ENCODE measurements around the gene CCDC85A.
"Not testable (repeated sequence)": the region's sequence is repeated elsewhere in the genome, so short reads cannot be mapped to it uniquely, and the experiment has no call there.

The CCDC85A gene

DNA sequence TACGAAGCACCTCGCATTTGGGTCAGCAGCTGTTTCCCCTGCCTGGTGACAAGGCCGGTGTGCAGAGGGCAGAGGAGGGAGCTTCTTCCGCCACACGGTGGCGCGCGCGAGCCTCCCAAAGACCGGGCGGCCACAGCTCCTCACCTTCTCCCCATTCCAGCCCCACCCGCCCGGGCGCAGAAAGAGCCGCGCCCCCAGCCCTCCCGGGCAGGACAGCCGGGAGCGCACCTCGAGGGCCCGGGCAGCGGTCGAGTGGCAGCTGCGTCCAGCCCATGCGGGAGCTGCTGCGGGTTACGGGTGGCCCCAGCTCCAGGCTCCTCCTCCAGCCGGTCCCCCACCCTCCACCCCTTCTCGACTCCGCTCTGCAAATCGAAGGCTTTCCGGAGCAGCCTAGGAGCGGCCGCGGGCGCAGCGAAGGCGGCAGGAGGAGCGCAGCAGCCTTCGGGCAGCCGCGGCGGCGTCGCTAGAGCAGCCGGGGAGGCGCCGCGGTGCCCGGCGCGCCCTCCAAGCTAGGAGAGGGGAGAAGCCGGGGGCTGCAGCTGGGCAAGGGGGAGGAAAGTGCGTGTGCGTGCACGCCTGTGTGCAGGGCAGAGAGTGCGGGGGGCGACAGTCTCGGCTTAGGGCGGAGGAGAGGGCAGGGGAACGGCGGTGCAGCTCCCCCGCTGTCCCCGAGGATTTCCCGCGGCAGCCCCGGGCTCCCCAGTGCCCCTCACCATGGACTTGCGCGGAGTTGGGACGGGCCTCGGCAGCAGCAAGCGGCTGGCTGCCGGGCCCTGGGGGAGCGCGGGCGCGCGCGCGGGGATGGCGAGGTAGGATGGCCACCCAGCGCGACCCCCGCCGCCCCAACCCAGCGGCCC lies at the start of gene CCDC85A:
Gene CCDC85A (plus strand): TSS at position 348 of the 857 bp plus-strand sequence. CDS start 635 bp downstream, outside the sequence.
- DNase-seq, result peak; percentile 83

DNA sequence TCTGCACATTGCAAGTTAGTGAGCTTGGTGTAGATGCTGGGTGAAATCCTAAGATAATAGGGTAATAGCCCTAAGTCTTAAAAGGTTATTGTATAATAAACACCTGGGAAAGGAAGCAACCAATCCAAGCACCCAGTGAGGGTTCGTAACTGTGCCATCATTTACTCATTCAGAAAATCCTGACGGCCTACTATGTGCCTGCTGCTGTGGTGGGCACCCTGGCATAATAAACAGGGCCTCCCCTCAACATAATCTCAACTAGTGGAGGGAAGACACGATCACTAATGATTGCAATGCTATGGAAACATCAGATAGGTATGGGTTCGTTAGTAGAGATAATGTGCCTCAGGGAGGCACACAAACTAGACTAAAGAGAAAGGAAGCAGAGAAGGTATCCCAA lies 48.9 kb upstream of the CCDC85A start:
- DNase-seq, result no peak

DNA sequence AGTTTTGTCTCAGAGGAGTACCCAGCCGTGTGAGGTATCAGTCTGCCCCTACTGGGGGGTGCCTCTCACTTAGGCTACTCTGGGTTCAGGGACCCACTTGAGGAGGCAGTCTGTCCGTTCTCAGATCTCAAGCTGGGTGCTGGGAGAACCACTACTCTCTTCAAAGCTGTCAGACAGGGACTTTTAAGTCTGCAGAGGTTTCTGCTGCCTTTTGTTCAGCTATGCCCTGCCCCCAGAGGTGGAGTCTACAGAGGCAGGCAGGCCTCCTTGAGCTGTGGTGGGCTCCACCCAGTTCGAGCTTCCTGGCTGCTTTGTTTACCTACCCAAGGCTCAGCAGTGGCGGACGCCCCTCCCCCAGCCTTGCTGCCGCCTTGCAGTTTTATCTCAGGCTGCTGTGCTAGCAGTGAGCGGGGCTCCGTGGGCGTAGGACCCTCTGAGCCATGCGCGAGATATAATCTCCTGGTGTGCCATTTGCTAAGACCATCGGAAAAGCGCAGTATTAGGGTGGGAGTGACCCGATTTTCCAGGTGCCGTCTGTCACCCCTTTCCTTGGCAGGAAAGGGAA lies 41.2 kb upstream of the CCDC85A start:
- not testable (repeated sequence) for DNase-seq

DNA sequence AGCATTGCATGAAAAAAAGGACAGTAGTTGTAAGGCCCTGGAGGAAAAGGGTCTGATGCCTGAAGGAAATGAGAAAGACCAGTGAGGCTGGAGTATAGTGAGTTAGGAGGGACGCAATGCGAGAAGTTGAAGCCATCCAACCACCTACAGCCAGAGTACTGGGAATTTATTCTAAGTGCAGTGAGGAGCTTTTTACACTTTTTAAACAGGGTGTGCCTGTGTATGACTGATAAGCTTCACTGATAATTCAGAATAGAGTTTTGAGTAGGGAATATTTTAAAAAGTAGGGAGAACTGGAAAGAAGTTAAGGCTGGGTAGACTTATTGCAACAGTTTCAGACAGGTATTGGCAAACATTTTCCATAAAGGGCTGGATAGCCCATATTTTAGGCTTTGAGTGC lies 35.9 kb upstream of the CCDC85A start:
- DNase-seq, result no peak

DNA sequence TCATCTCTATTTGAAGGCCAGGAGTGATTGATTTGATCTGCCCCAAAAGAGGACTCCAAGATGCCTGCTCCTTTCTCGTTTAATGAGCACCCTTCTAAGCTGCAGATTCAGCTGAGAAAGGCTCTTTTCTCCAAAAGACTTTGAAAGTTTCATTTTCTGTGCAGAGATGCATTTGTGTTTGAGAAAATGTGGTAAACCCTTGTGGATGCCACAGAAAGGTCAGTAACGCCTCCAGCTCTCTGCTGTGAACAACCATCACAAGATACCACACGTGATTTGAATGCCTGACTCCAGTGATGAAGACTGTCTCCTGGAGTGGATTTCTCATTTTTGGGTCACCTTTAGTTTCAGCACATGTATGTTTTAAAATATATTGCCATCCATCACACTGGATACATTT lies 35.0 kb upstream of the CCDC85A start:
- no peak for DNase-seq

DNA sequence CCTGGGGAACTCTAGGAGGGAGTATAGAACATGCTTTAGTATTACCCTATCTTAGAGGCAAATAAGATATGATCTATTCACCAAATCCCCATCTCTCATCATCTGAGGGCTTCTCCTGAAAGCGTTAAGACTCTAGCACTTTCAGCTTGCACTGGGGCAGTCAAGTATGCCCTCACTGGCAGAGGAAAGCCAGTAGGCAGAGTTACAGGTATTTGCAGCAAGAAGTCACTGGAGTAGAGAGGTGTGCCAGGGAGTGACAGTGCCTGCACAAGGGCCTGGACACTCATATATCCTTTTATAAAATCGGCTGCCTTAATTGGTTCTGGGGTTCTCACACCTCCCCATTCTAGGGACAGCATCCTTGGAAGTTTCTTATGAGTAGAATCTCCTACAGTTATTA lies 31.9 kb upstream of the CCDC85A start:
- DNase-seq, result no peak

DNA sequence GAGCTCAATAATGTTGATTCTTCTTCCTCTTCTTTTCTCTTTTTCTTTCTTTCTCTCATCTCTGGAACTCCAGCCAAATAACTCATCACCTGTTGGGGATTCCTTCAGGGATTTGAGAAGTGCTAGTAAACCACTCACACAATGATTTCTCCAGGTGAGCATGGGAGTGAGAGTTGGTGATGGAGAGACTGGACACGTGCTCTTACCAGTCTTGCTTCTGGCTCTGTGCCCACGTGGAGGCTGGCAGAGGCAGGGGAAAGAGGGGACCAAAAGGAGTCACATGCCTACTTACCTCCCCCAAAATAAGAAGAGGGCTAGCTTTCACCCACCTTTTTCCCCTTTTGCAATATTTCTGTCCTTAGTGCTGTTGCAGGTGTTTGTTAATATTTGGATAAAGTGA lies 28.6 kb upstream of the CCDC85A start:
- no peak for DNase-seq

DNA sequence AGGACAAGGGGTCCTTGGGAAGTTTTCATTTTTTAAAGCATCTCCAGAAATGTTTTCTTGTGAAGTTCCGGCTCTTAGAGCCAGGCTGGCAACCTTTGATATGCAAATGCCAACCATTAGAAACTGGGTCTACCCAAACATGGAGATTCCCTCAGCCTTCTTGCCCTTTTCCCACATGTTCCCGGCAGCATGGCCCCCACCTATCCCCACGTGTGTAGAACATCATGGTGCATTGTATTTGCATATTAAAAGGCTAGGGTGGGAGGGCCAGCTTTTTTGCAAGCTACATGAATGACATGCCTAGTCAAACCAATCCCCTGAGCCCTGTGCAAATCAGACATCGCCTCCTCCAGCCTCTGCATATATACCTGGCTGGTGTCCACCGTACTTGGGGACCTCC lies 23.9 kb upstream of the CCDC85A start:
- DNase-seq, result not testable (repeated sequence)

DNA sequence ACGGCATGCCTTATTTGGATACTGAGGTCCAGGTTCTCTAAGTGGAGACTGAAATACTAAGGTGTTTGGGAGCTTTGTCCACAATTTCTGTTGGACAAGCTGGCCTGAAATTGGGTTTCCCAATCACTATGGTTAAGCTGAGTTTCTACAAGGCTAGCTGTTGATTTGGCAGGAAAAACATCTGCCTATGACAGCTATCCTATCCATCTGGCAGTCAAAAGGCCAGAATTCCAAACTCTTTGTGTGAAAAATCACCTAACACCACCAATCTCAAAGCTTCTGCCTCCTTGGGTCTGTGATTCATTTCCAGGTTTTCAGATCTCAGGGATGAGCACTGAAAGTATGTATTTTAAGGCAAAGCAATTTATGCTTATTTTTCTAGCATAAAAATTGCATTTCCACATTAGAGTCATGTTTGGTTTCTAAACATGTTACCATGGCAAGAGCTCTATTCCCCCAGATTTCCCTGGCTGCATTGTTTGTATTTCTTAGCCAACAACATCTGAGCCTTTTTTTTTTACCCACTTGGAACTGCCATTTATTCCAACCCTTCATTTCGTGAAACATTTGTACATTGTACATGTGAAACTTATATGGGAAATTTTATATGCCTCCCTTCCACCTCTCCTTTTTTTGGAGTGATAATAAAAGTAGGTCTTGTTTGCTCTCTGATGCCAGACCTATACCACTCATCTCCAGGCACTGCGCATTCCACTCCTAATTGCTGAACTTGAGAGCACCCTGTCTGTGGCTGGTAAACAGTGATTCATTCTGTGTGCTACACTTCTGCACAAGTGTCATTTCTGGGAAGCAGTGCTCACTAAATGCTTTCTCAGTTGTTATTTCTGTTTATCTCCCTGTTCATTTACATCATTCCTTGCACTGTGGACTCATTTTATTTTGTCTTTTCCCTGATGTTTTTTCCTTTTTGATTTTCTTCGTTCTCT lies 15.9 kb upstream of the CCDC85A start:
- no peak for DNase-seq

DNA sequence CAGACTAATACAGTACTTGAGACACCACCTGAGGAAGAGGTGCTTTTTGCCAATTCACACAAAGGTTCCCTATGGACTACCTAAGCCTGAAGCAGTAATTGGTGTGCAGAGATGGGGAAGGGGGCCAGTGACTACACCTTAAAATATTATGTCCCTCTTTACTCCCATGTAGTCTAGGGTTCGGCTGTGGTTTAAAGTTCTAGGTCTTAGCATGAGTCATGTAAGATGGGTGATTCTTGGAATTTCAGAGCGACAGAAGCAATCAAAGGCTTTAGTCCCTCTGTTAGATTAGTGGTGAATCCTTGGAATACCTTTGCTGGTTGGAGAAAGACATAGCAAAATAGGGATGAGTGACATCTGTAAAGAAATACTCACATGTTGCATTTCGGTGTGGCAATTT lies 14.3 kb upstream of the CCDC85A start:
- DNase-seq, result no peak

DNA sequence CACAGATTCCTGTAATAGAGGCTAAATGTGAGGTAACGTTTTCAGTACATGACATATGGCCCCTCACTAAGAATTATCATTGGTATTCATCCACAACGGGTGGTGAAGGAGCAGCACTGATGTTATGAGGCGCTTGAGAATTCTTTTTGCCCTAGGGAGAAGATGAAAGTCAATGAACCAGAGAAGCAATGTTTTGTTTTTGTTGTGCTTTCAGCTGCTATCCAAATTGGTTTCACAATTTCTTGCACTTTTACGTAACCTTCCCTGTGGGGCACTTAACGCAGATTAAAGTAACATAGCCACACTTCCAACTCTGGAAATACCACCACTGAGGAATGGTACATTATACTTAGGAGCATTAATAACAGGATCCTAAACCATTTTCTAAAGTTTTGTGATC lies 13.3 kb upstream of the CCDC85A start:
- DNase-seq, result no peak

DNA sequence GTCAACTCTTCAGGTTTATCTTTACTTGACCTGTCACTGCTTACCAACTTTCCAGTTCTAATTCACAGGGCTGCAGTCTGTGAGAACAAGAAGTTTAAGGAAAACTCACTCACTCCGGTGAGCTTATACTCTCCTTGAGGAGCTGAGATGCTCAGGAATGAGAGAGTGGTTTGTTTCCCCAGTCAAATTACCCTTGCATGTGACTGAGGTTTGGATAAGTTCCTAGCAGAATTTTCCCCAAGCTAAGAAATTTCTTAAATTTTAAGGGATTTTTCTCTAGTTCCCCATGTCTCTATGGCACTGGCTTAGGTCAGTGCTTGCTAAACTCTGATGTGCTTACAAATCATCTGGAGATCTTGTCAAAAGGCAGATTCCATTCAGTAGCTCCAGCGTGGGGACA lies 12.8 kb upstream of the CCDC85A start:
- DNase-seq, result no peak

DNA sequence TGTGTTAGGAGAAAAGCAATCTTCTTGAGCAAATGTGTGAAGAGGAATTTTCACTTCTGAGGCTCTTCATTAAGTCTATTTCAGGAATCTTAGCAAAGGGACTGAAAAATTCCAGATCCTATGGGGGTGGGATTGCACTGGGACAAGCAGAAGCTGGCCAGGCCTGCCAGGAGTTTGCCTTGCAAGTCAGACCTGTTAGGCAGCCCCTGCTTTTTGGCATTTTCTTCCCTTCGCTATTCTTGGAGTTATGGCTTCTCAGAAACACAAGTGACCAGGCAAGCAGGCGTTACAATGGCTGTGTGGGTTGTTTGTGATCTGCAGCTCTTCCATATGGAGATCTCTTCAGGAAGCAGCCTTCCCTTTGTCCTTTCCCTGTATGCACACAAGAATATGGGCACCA lies 8.0 kb upstream of the CCDC85A start:
- DNase-seq, result no peak

DNA sequence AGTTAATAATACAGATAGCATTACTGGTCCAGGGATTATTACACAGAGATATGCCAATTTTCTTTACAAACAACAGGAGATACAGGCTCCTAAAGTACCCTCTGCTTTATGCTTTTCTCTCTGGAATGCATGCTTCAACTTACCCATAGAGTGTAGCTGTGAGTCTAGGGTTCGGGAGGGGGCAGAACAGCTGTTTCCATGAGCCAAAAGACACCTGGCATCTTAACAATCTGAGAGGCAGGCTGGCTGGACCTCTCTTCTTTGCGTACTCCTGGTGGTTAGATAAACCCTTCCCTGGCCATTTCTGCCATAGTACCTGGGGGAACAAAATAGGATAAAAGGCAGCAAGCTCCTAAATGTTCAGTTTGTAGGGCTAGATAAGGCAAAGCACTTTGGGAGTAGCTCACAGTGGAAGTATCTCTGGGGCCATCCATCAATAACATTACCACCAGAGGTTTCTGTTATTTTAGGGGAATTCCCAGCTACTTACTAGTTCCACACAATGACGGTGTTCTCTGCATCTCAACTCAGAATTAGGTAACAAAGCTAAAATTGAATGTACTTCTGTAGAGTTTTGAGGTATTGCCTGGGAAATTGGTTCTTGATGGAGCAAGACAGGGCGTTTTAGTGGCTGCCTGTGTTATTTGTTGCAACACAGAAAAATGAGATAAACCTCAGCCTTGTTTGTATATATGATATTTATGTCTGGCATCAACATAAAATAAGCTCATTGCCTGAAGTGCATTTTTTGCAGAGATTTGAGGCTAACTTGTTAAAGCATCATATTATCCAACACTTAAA lies 6.2 kb upstream of the CCDC85A start:
- no peak for DNase-seq

DNA sequence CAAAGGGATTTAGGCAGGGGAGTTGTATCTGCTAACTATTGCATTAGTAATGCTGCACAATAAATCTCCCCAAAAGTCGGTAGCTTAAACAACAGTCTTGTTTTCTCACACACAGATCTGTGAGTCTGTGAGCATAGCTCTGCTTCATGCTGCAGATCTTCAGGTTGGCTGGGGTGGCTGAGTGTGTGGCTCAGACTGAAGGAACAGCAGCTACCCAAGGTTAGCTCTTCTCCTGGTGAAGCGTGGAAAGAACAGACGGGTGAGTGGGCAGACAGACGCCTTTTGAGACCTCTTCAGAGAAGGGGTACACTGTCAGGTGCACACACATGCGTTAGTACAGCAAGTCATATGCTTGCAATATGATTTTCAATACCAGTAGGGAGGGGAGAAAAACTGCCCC lies 3.9 kb upstream of the CCDC85A start:
- DNase-seq, result no peak

DNA sequence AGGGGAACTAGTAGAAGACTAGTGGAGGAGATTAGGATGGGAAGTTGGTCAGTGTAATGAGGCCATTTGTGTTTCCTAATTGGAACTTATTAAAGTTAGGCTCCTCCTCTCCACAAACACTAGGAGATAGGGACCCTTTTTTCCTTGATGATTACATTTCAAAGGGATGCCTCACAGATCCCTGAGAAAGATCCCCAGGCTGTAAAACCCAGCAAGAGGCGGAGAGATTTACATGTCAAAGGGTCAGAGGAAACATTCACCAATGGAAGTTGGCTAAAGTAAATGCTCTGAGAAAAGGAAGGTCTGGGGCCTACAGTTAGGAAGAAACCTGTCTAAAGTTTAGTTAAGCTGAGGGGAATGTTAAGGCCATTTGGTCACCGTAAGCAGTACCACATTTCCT lies 1.4 kb upstream of the CCDC85A start:
- no peak for DNase-seq

DNA sequence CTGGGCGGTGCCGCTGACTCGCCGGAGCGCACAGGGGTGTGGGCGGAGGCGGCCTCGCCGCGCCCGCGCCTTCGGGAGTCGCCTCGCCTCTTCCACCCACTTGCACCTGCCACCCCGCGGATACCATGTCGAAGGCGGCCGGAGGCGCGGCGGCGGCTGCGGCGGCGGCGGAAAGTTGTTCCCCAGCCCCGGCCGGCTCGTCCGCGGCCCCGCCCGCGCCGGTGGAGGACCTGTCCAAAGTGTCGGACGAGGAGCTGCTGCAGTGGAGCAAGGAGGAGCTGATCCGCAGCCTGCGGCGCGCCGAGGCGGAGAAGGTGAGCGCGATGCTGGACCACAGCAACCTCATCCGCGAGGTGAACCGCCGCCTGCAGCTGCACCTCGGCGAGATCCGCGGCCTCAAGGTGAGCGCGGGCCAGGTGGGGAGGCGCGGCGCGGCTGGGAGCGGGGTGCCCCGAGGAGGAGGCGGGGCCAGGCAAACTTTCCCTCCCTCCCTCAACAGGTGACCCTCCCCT lies 766 bp downstream of the CCDC85A start:
- DNase-seq, result peak; percentile 10

DNA sequence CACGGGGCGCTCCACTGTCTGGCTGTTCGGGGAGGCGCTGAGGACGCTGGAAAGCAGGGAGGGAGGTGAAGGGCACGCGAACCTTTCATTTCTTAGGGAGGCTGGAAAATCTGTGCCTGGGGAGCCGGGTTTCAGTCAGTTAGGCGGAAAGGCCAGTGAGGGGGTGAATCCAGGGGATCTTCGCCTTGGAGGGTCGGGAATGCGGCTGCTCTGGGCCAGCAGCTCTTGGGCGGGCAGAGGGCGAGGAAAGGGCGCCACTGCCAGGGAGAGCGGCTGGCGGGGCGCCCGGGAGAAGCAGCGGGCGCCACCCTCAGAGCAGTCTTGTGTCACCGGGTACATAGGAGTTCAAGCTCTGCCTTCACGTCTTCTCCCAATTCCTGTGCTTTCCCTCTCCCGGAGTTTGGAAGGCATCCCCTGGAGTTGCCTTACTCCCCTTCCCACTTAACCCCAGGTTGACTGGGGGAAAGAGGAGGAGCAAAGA lies 1.4 kb downstream of the CCDC85A start:
- no peak for DNase-seq

DNA sequence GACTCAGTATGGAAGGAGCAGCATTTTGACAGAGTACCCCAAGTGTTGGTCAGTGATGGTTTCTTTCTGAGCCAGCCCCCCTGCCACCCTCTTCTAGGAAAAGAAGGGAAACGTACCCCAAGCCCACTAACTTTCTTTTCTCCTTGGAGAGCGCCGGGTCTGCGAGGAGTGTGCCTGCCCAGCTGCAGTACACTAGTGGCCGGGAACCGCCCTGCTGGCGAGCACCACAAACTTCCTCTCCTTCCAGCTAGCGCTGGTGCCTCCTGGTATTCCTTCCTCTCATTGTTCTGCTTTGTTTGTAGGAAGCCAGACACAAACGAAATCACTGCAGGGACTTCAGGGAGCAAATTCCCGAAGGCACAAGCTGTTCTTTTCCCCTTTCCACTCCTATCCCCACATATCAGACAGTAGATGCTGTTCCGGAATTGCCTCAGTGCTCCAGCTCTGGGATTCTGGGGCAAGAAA lies 1.8 kb downstream of the CCDC85A start:
- no peak for DNase-seq

DNA sequence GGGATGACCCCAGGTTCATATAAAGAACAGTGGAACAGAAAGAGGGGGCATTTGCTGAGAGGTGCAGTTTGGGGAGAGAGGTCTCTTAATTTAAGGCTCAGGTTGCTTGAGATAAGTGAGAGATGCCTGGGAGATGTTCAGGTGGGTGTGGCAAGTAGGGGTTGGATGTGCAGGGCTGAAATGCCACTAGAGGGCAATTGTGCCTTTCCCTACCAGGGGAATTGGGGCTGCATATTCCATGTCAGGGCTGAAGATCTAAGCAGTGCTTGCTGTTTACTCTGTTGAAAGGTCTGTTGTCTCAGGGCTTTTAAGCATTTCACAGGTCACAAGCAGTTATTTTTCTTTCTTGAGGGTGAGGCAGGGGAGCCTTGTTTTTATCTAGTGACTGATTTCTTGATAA lies 7.8 kb downstream of the CCDC85A start:
- no peak for DNase-seq

DNA sequence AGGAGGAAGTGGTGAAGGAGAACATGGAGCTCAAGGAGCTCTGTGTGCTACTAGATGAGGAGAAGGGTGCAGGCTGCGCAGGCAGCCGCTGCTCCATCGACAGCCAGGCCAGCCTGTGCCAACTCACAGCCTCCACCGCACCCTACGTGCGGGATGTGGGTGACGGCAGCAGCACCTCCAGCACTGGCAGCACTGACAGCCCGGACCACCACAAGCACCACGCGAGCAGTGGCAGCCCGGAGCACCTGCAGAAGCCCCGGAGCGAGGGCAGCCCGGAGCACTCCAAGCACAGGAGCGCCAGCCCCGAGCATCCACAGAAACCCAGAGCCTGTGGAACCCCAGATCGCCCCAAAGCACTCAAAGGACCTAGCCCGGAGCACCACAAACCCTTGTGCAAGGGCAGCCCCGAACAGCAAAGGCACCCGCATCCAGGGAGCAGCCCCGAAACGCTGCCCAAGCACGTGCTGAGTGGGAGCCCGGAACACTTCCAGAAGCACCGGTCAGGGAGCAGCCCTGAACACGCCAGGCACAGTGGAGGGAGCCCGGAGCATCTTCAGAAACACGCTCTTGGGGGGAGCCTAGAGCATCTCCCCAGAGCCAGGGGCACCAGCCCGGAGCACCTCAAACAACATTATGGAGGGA lies 9.0 kb downstream of the CCDC85A start:
- DNase-seq, result no peak

DNA sequence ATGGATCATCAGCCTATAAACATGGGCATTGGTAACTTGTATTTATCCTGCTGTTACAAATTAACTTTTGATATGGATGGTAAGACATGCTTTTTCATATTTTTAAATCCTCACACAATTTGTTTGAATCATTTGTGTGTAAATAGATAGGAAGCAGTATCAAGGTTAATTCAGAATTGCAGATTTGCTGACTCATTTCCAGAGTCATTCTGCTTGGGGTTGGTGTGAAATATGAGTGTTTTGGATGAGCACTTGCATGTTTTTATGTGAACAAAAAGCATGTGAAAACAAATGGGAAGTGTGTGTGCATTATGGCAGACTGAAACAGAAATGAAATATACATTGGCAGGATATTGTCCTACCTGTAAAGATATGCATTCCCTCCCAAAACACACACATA lies 11.8 kb downstream of the CCDC85A start:
- no peak for DNase-seq
